NT2/D1 (cell line): ENCODE measurements around the gene ECT2L.

Source experiments
- SUZ12 ChIP-seq: IDR thresholded peaks from 2 replicates; pipeline ENCODE4 v1.6.1; 2011; ENCODE audit not compliant: insufficient read length, insufficient read depth; ENCODE audit errors: extremely low read depth
- YY1 ChIP-seq: IDR thresholded peaks from 2 replicates; pipeline ENCODE4 v1.6.1; 2011; ENCODE audit not compliant: insufficient read length, insufficient read depth

DNA sequence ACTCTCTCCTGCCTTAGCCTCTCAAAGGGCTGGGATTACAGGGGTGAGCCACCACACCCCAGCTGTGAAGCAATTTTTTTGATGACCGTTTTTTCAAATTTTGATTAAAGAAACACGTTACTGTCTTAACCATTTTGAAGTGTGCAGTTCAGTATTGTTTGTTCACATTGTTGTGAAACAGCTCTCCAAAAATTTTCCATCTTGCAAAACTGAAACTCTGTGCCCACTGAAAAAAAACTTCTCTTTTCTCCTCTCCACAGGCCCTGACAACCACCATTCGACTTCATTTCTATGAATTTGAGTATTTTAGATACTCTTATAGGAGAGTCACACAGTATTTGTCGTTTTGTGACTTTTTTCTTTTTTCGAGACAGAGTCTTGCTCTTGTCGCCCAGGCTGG lies 53.9 kb downstream of the ECT2L start:
- no peak for TF ChIP-seq SUZ12
- no peak for TF ChIP-seq YY1
